Kidney glomerular epithelial cell (primary cell): ENCODE data around the gene PI16.
"Not testable (repeated sequence)": the region's sequence is repeated elsewhere in the genome, so short reads cannot be mapped to it uniquely, and the experiment has no call there.

Source experiments
- DNase-seq: peaks from one replicate; lab custom pipeline; 2025; lab: John Stamatoyannopoulos, UW

Gene PI16

GRCh38 chr6:36975231-36976006, 20.9 kb downstream of the PI16 start:
- no peak for DNase-seq

- DNase-seq = no peak
These were observed 21.4 kb downstream of the PI16 start for GRCh38 chr6:36976007-36976264.

GRCh38 chr6:36976509-36976908, 22.0 kb downstream of the PI16 start:
- DNase-seq = no peak

- DNase-seq = no peak
These were observed 22.4 kb downstream of the PI16 start for GRCh38 chr6:36976931-36977330.

- DNase-seq = no peak
These were observed 23.0 kb downstream of the PI16 start for GRCh38 chr6:36977470-36977941.

GRCh38 chr6:36978421-36979346, 24.1 kb downstream of the PI16 start:
- no peak for DNase-seq

GRCh38 chr6:36979347-36979742, 24.8 kb downstream of the PI16 start:
- peak; percentile 18 for DNase-seq

- DNase-seq = no peak
These were observed 25.6 kb downstream of the PI16 start for GRCh38 chr6:36980129-36980528.

- no peak for DNase-seq
These were observed 26.5 kb downstream of the PI16 start for GRCh38 chr6:36980876-36981619.

GRCh38 chr6:36983538-36983937, 29.0 kb downstream of the PI16 start:
- DNase-seq = no peak

GRCh38 chr6:36984581-36985416, 30.3 kb downstream of the PI16 start:
- no peak for DNase-seq

- no peak for DNase-seq
These were observed 30.9 kb downstream of the PI16 start for GRCh38 chr6:36985417-36985807.

GRCh38 chr6:36985808-36986703, 31.5 kb downstream of the PI16 start, which contains the start of gene MTCH1:
Gene MTCH1, minus strand, starts transcription at chr6:36986196. Its CDS starts 23 bp downstream, at chr6:36986173.
- DNase-seq = peak; percentile 72

- DNase-seq = no peak
These were observed 32.1 kb downstream of the PI16 start for GRCh38 chr6:36986704-36987047.

- DNase-seq = no peak
These were observed 34.7 kb downstream of the PI16 start for GRCh38 chr6:36989264-36989663.

GRCh38 chr6:36990401-36990800, 35.9 kb downstream of the PI16 start:
- not testable (repeated sequence) for DNase-seq

- no peak for DNase-seq
These were observed 43.5 kb downstream of the PI16 start for GRCh38 chr6:36997811-36998722.

GRCh38 chr6:36998723-36999038, 44.1 kb downstream of the PI16 start:
- no peak for DNase-seq

- peak; percentile 35 for DNase-seq
These were observed 44.7 kb downstream of the PI16 start for GRCh38 chr6:36999061-36999750.
